Activated T-helper 1 cell treated with anti-CD3 and anti-CD28 coated beads, Interleukin-2, amount 50 U/mL, for 16 hours (primary cell): ENCODE results near the gene ASIC3.
A peak's percentile ranks its signal among the peaks of the same experiment; 100 is the strongest.

Source experiments
- DNase-seq, 2 donors: peaks; one replicate each; pipeline ENCODE4 v3.0.0-alpha.2; 2020; ENCODE audit warnings: low read depth in 1 of 2, low spot score in 1 of 2

The ASIC3 gene

DNA sequence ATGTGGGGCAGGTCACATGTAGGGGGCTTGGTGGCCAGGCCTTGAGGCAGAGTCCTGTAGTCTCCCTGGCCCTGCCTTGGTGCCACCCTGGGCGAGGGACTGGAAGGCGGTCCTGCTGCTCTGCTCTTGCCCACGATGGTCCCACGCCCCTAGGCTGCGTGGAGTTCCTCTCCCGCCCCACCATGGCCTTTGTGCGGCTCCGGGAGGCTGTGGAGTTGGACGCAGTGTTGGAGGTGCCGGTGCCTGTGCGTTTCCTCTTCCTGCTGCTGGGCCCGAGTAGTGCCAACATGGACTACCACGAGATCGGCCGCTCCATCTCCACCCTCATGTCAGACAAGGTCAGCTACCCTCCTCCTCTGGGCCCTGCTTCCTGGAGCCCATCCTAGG, 22.2 kb downstream of the ASIC3 start:
- DNase-seq, result no peak

DNA sequence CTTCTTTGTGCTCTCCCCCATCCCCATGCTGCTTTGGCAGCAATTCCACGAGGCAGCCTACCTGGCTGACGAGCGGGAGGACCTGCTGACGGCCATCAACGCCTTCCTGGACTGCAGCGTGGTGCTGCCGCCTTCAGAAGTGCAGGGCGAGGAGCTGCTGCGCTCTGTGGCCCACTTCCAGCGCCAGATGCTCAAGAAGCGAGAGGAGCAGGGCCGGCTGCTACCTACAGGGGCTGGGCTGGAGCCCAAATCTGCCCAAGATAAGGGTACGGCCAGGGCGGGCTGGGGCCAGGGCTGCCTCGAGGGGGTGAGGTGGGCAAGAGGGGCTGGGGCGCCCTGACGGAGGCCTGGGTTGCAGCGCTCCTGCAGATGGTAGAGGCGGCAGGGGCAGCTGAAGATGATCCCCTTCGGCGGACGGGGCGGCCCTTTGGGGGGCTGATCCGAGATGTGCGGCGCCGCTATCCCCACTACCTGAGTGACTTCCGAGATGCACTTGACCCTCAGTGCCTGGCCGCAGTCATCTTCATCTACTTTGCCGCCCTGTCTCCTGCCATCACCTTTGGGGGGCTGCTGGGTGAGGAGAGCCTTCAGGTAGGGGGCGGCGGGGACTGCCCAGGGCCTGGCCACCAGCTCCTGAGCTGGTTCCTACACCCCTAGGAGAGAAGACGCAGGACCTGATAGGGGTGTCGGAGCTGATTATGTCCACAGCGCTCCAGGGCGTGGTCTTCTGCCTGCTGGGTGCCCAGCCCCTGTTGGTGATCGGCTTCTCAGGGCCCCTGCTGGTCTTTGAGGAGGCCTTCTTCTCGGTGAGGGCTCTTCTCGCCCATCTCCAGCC, 22.9 kb downstream of the ASIC3 start:
- DNase-seq, result no peak

DNA sequence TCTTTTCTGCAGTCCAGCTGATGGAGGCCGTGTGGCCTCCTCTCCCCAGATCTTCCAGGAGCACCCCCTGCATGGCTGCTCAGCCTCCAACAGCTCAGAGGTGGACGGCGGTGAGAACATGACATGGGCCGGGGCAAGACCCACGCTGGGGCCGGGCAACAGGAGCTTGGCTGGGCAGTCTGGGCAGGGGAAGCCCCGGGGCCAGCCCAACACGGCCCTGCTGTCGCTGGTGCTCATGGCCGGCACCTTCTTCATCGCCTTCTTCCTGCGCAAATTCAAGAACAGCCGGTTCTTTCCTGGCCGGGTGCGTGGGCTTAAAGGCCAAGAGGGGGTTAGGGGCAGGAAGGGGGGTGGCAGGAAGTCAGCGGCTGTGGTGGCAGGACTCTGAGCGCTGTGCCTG, 25.7 kb downstream of the ASIC3 start:
- DNase-seq, result no peak

DNA sequence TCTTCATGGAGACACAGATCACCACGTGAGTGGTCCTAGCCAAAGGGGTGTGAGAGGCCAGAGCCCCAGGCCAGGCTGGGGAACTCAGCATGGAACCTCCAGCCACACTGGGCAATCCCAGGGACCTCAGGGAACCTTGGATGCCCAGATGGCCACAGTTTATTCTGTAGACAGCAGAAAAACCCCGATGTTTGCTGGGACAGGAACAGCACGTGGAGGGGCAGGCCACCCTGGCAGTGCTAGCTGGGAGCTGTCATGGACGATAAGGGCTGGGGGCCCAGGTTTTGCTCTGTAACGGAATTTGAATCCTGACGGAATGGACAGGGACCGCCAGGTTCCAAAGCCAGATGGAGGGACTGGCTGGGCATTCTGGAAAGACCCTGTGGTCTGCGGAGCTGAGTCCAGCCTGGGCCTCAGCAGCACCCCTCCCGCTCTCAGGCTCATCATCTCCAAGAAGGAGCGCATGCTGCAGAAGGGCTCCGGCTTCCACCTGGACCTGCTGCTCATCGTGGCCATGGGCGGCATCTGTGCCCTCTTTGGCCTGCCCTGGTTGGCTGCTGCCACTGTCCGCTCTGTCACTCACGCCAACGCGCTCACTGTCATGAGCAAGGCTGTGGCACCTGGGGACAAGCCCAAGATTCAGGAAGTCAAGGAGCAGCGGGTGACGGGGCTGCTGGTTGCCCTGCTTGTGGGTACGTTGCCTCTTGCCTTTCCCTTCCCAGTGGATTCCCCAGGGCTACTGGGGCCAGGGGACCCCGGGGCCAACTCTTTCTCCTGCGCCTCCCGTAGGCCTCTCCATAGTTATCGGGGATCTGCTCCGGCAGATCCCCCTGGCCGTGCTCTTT, 26.7 kb downstream of the ASIC3 start:
- no peak for DNase-seq

DNA sequence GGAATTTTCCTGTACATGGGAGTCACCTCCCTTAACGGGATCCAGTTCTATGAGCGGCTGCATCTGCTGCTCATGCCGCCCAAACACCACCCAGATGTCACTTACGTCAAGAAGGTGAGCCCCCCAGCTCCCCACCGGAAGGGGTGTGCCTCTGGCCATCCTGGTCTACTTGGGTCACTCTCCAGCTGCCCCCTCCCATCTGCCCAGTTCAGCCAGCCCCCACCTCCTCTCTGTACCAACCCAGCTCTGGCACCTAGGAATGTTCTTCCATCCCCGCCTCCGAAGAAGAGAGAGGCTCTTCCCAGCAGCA, 27.3 kb downstream of the ASIC3 start:
- no peak for DNase-seq

DNA sequence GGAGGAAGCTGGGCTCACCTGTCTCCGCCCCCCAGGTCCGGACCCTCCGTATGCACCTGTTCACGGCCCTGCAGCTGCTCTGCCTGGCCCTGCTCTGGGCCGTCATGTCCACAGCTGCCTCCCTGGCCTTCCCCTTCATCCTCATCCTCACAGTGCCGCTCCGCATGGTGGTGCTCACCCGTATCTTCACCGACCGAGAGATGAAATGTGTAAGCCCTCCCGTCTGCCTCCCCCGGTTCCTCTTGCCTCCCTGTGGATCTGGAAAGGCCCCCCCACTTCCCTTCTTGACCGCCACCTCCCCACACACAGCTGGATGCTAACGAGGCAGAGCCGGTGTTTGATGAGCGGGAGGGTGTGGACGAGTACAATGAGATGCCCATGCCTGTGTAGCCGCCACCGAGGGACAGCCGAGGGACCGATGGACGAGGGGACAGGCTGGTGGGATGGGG, 27.7 kb downstream of the ASIC3 start:
- no peak for DNase-seq

DNA sequence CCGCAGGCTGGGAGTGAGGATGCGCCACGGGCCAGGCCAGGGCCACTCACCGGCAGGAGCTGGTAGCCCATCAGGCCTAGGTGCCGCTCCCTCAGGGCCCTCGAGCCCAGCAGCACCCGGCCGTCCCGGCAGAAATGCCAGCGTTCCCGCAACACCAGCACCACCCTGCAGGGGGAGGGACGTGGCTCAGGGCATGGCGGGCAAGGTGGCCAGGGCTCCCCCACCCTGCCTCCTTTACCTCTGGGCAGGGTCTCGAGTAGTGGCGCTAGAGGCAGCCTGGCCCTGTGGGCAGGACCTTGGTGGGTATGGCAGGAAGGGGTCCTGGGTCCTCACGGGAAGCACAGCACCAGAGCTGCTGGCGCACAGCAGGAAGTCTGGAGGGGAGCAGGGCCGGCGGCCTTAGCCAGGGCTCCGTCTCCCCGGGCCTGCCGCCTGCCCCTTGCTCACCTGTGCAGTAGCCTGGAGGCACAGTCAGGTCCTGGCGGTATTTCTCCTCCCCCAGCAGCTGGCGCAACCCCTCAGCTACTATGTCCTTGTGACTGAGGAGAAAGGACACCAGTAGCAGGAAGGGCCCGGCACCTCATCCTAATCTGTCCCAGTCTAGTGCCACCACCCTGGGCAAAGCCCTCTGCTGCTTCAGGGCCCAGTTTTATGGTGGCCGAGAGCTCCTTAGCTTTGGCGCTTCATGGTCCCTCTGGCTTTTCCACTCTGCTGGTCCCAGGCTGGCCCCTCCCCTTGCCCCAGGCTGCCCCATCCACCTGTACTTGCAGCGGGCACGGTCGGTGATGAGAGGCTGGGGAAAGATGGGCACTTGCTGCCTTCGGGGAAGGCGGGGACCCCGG, 28.8 kb downstream of the ASIC3 start:
- no peak for DNase-seq

DNA sequence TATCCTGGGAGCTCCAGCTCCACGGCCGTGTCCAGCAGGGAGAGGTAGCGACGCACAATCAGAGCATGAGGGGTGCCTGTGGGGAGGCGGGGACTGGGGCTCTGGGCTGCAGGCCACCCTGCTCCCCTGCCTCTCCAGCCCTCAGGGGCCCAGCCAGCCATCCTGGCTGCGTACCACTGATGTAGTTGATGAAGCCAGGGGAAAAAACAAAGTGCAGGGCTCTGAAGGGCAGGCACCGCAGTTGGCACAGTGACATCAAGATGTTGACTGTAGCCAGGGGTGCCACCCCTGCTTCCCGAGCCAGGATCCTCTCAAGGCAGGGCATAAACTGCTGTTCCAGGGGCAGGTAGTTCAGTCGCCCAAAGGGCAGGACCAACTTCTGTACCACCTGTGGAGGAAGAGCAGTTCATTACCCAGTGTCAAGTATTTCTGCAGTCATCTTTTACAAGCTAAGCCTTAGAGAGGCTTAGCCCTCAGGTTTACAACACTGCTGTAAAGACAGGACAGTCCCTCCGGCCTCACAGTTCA, 29.4 kb downstream of the ASIC3 start:
- DNase-seq, result no peak

DNA sequence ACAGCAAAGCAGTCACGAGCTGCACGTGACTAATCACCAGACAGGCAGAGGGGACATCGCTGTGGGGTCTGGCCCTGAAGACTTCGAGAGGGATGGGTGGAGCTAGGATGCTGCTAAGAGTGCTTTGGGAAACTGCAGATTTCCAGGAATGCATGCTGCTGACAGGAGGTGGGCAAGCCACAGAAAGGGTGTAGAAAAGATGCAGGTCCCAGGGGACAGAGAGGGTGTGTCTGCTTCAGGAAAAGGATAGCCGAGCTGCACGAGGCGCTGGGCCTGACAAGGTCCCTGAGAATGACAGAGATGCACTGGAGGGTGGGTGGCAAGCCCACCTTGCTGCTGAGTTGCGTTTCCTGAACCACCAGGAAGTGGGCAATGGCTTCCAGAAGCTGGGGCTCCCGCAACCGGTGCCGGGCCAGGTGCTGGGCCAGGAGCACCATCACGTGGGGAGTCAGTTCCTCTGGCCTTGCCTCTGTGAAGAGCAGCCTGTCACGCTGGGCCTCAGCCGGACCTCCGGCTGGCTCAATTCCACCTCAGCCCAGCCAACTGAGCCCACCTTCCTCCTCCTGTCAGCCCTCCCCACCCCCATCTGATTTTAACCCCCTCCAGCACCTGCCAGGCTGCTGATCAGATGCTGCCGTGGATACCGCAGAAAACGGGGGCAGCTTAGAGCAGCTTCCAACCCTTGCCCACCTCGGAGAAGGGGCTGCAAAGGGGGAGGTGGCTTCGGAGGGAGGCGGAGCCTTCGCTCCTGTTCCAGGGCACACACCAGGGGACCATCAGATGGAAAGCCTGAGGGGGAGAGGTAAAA, 30.1 kb downstream of the ASIC3 start:
- DNase-seq, result no peak

DNA sequence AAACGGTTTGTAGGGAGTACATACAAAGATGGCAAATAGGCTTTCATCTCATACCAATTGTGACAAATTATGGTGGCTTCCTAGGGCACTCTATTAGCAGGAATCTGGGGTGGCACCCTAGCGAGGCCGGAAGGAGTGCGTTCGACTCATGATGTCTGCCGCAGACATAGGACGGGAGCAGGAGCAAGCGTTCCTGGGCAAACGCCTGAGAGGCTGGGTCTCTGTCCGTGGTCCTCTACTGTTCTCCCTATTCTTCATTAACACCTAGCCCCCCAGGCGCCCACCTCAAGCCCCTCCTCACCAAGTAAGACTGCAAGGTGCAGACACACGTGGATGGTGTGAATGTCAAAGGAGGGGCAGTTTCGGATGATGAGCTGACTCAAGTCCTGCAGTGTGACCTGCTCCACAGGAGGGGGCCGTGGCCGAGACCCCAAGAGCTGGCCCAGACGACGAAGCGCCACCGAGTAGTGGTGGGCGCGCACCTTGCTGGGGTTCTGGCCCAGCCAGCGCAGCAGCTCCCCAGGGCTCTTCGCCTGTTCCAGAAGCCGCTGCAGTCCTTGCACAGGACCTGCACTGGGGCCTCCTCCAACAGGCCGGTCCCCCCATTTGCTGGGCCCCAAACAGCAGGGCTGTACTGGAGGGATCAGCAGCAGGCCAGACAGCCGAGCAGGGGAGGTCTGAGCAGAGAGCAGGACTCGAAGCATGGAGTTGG, 31.0 kb downstream of the ASIC3 start:
- DNase-seq, result no peak

DNA sequence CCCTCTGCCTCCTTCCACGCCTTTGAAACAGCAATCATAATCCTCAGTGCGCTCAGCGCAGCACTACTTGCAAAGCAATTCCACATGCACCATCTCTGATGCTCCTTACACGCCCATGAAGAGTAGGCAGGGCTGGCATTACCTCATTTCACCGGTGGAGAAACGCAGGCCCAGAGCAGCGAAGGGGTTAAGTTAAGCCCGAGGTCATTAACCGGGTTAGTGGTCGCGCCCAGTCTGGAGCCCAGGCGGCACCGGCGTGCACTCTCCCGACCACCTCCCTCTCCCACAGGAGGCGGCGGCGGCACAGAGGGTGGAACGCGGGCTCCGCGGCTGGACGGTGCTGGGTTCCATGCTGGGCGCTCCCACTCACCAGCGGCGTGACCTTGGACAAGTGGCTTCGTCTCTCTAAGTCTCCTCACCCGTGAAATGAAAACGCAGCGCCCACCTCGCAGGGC, 31.8 kb downstream of the ASIC3 start:
- no peak for DNase-seq

DNA sequence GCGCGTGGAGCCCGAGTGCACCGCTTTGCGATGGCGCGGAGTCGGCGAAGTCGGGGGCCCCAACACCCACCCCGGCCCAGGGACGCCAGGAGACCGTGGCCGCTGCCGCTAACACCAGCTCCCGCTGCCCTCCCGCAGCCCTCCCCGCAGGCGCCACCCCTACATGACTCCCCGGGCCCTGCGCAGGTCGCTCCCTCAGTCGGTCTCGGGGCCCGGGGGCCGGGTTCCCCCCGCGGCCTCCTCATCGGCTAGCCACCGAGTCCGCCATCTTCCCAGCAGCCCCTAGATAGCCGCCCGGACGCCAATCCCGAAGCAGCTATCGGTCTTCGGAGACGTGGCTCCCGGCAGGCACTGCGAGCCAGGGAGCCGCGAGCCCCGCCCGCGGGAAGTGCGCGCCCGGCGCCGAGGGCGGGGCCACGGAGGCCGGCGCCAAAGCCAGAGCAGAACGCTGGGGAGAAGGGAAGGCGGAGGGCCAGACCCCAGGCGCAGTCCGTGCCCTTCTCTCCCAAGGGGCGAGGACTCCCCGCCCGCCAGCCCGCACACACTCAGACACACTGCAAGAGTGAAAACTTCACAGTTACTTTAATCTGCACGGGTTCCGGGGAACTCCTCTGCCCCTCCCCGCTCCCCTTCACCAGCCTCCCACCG, 32.3 kb downstream of the ASIC3 start, which contains the start of gene FASTK:
Gene FASTK (minus strand): TSS at position 288 of the 648 bp plus-strand sequence. CDS start 43 bp downstream, at position 245.
- DNase-seq, result peak; percentile 63 to 83

DNA sequence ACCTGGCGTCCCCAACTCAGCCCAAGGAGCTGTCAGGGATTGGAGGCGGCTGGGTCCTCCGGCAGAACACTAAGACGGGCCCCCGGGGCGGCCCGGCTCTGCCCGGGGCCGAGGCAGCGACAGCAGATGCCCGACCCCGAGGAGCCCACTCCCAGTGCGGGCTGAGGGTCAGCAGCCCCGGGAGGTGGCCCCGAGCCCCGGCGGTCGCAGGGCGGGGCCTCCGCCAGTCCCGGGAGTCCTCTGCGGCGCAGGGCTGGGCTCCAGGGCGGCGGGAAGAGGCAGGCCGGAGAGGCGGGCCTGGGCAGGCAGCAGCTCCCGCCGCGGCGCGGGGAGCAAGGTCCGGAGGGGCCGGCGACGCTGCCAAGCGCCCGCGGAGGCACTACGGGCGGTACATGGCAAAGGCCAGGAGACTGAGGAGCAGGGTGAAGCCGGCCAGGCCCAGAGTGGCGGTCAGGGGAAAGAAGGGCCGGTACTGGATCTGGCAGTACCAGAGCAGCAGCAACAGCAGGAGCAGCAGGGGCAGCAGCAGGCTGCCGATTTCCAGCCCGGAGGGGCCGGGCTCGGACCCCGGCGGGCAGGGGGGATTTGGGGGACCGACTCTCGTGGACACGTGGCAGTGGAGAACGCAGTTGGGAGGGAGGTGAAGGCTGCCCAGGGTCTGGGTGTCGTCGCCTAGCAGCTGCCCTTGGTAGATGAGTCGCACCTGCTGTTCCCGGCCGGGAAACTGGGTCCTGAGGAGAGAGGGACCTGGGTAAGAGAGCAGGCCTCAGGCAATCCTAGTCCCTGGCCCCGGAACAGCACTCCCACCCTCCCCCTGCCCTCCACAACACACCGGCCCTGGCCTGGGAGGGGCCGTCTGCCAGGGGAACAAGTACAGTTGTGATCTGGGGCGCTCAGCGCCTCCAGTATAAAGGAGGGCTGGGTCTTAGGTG, 33.1 kb downstream of the ASIC3 start:
- no peak for DNase-seq

DNA sequence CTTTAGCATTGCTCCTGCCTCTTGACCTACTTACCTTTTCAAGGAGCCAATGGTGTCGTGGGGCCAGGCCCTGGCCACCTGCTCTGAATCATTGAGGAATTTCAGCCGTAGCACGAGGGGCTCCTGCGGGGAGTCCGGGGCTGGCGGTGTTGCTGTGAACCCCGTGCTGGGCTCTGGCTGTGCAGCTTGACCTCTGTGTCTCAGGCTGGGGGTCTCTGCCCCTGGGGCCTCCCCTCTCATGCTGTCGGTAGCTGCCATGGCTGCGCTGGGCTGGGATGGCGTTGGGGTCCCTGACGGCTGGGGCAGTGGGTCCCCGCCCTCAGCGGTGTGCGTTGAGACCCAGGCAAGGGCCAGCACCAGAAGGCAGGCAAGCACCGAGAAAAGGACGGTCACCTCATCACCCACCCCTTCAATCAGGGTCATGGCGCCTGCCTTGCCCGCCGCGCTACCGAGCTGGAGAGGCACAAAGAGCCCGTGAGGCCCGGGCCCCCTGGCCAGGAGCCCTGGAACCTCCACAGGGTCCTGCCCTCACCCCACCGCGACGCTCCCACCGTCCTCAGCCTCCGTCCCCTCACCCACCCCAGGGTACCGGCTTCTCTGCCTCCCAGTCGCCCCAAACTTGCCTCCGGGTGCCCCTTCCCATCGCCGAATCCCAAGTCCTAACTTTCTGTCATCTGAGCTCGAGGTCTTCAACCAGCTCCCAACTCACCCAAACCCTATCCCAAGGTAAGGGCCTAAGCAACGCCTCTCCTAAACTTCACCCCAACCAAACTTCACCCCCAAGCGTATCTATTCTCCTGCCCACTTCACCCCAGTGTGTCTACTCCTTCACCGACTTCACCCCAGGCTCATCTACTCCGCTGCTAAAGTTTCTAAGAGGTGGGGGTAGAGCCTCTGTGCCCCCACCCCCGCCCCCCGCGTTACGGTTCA, 34.1 kb downstream of the ASIC3 start:
- DNase-seq, result no peak

DNA sequence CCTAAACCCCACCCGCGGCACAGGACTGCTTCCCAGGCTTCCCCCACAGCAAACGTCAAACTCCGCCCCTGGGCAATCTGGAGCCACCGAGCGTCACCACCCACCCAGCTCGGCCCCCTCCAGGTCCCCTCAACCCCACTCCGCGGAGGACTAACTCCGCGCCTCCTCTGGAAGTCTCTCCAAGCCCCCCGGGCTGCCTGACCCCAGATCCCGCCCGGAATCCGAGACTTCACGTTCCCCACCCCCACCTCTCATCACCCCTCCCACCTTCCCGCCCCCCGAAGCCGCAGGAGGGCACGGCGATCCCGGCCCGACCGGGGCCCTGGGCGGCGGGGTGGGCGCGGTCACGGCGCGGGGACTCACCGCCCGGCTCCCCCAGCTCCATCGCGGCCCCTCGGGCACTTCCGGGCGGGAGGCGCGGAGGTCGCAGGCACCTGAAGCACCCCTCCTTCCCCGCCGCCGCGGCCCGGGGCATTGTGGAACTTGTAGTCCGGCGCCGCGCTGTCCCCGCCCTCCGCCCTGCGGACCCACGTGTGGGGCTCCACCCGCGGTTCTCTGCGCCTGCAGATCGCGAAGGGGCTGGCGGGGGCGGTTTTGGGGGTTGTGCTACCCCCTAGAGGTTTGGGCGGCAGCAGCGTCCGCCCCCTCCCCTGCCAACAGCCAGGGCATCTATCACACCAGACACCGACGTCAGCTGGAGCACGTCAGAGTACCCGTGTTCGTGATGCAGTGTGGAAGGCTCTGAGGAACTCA, 34.9 kb downstream of the ASIC3 start, which contains the start of gene TMUB1:
Gene TMUB1 (minus strand): TSS at position 423 of the 753 bp plus-strand sequence. CDS start 930 bp downstream, outside the sequence.
- DNase-seq, result peak; percentile 62 to 79

DNA sequence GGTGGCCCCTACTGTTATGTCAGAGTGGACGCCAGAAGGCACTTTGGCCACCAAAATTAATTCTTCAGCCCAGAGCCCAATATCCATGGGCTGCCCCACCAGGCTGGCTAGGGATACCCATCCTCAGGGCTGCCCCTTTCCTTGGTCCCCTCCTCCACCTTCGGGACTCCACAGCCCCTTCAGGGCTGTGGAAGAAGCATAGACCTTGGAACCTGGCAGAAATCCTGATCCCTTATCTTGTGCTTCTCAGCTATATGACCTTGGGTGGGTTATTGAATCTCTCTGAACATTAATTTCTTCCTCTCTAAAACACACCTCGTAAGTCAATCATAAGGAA, 35.5 kb downstream of the ASIC3 start:
- no peak for DNase-seq
